ENCODE measurements around the gene DHRS11. TPM values are rescaled to one million over a fixed set of nuclear protein-coding genes. Genes with fewer than 3 reads are reported as not detected.

Gene DHRS11
- 17.2 TPM for polyA plus RNA-seq (2013, experiment 1 of 2)
- polyA plus RNA-seq (2013, experiment 2 of 2): 19.1 TPM

GRCh38 chr17:36591434-36592315 is at the start of gene DHRS11:
Gene DHRS11, plus strand, starts transcription at chr17:36591879. Its CDS starts 131 bp downstream, at chr17:36592010.
- Histone ChIP-seq H3K27me3 (ENCODE audit: insufficient read depth, low read length) (no peaks in the 10 kb centered on the region), H3K36me3 (ENCODE audit: insufficient read depth, low read length) (peaks cover 45% of the 10 kb centered on the region), H3K4me1 (ENCODE audit: insufficient read depth, low read length) (peaks cover 12% of the 10 kb centered on the region), H3K4me3 (ENCODE audit: low read length) (peak within 1 kb of the TSS; percentile 90), H3K9ac (ENCODE audit: low read depth, low read length) (peak within 1 kb of the TSS; percentile 82), H3K27ac (ENCODE audit: low read depth, low read length) (peak within 1 kb of the TSS; percentile 83; the same call in 1 of the 2 replicates), H3K9me3 (ENCODE audit: insufficient read depth, low read depth, low read length) (no peaks in the 10 kb centered on the region)
- WGBS: 5% methylated on average over 87 of the region's 87 CpGs

GRCh38 chr17:36542755-36543154 is 48.9 kb upstream of the DHRS11 start:
- Histone ChIP-seq H3K9me3 (ENCODE audit: insufficient read depth, low read depth, low read length) (no peaks in the 10 kb centered on the region), H3K4me3 (ENCODE audit: low read length) (no peak overlapping the region), H3K27me3 (ENCODE audit: insufficient read depth, low read length) (no peaks in the 10 kb centered on the region), H3K36me3 (ENCODE audit: insufficient read depth, low read length) (peaks cover 9% of the 10 kb centered on the region), H3K9ac (ENCODE audit: low read depth, low read length) (no peak overlapping the region), H3K4me1 (ENCODE audit: insufficient read depth, low read length) (peaks cover 14% of the 10 kb centered on the region), H3K27ac (ENCODE audit: low read depth, low read length) (no peak overlapping the region)
- 95% methylated on average over 15 of the region's 15 CpGs for WGBS

- WGBS: 4% methylated on average over 10 of the region's 10 CpGs
- H3K4me3 ChIP-seq (ENCODE audit: low read length): peak overlapping the region; percentile 97
- H3K9me3 ChIP-seq (ENCODE audit: insufficient read depth, low read depth, low read length): no peaks in the 10 kb centered on the region
- peaks cover 17% of the 10 kb centered on the region for H3K4me1 ChIP-seq (ENCODE audit: insufficient read depth, low read length)
- peak overlapping the region; percentile 98 for H3K27ac ChIP-seq (ENCODE audit: low read depth, low read length)
- H3K27me3 ChIP-seq (ENCODE audit: insufficient read depth, low read length): no peaks in the 10 kb centered on the region
- H3K36me3 ChIP-seq (ENCODE audit: insufficient read depth, low read length): no peaks in the 10 kb centered on the region; the same call in 1 of the 2 replicates
- peak overlapping the region; percentile 95 for H3K9ac ChIP-seq (ENCODE audit: low read depth, low read length)
Observed at GRCh38 chr17:36544044-36544306, 47.7 kb upstream of the DHRS11 start.

- H3K27me3 ChIP-seq (ENCODE audit: insufficient read depth, low read length): no peaks in the 10 kb centered on the region
- WGBS: under 1% methylated on average over 71 of the region's 71 CpGs
- peak within 1 kb of the TSS; percentile 98 for H3K27ac ChIP-seq (ENCODE audit: low read depth, low read length)
- no peaks in the 10 kb centered on the region for H3K9me3 ChIP-seq (ENCODE audit: insufficient read depth, low read depth, low read length)
- peak within 1 kb of the TSS; percentile 97 for H3K4me3 ChIP-seq (ENCODE audit: low read length)
- H3K4me1 ChIP-seq (ENCODE audit: insufficient read depth, low read length): peaks cover 17% of the 10 kb centered on the region
- peak within 1 kb of the TSS; percentile 95 for H3K9ac ChIP-seq (ENCODE audit: low read depth, low read length)
- no peaks in the 10 kb centered on the region; the same call in 1 of the 2 replicates for H3K36me3 ChIP-seq (ENCODE audit: insufficient read depth, low read length)
Observed at GRCh38 chr17:36544307-36545076, 47.2 kb upstream of the DHRS11 start, which contains the start of gene GGNBP2. Gene GGNBP2, plus strand, starts transcription at chr17:36544919. Its CDS starts 806 bp downstream, at chr17:36545725.

GRCh38 chr17:36545077-36545464 is 46.6 kb upstream of the DHRS11 start:
- H3K4me1 ChIP-seq (ENCODE audit: insufficient read depth, low read length): peaks cover 17% of the 10 kb centered on the region
- no peaks in the 10 kb centered on the region; the same call in 1 of the 2 replicates for H3K36me3 ChIP-seq (ENCODE audit: insufficient read depth, low read length)
- peak overlapping the region; percentile 95 for H3K9ac ChIP-seq (ENCODE audit: low read depth, low read length)
- H3K9me3 ChIP-seq (ENCODE audit: insufficient read depth, low read depth, low read length): no peaks in the 10 kb centered on the region
- H3K27me3 ChIP-seq (ENCODE audit: insufficient read depth, low read length): no peaks in the 10 kb centered on the region
- under 1% methylated on average over 30 of the region's 38 CpGs for WGBS
- H3K27ac ChIP-seq (ENCODE audit: low read depth, low read length): peak overlapping the region; percentile 98
- H3K4me3 ChIP-seq (ENCODE audit: low read length): peak overlapping the region; percentile 97

- H3K27me3 ChIP-seq (ENCODE audit: insufficient read depth, low read length): no peaks in the 10 kb centered on the region
- peak overlapping the region; percentile 79 for H3K9ac ChIP-seq (ENCODE audit: low read depth, low read length)
- H3K9me3 ChIP-seq (ENCODE audit: insufficient read depth, low read depth, low read length): no peaks in the 10 kb centered on the region
- 2% methylated on average over 60 of the region's 60 CpGs for WGBS
- H3K36me3 ChIP-seq (ENCODE audit: insufficient read depth, low read length): no peaks in the 10 kb centered on the region; the same call in 1 of the 2 replicates
- peak overlapping the region; percentile 83 for H3K27ac ChIP-seq (ENCODE audit: low read depth, low read length)
- H3K4me1 ChIP-seq (ENCODE audit: insufficient read depth, low read length): peaks cover 17% of the 10 kb centered on the region
- peak overlapping the region; percentile 97 for H3K4me3 ChIP-seq (ENCODE audit: low read length)
Observed at GRCh38 chr17:36545465-36546417, 45.9 kb upstream of the DHRS11 start.

GRCh38 chr17:36546418-36547093 is 45.1 kb upstream of the DHRS11 start:
- no peaks in the 10 kb centered on the region; the same call in 1 of the 2 replicates for H3K36me3 ChIP-seq (ENCODE audit: insufficient read depth, low read length)

GRCh38 chr17:36547776-36548175 is 43.9 kb upstream of the DHRS11 start:
- H3K27me3 ChIP-seq (ENCODE audit: insufficient read depth, low read length): no peaks in the 10 kb centered on the region
- H3K27ac ChIP-seq (ENCODE audit: low read depth, low read length): no peak overlapping the region
- H3K9me3 ChIP-seq (ENCODE audit: insufficient read depth, low read depth, low read length): no peaks in the 10 kb centered on the region
- peaks cover 17% of the 10 kb centered on the region for H3K4me1 ChIP-seq (ENCODE audit: insufficient read depth, low read length)
- H3K9ac ChIP-seq (ENCODE audit: low read depth, low read length): 0 out of 2 replicates have a peak overlapping the region, but pooled peaks have one; percentile 18
- H3K4me3 ChIP-seq (ENCODE audit: low read length): peak overlapping the region; percentile 97; the same call in 1 of the 2 replicates
- H3K36me3 ChIP-seq (ENCODE audit: insufficient read depth, low read length): no peaks in the 10 kb centered on the region; the same call in 1 of the 2 replicates

More at GRCh38 chr17:36546418-36547093, 45.1 kb upstream of the DHRS11 start:
- H3K4me3 ChIP-seq (ENCODE audit: low read length): peak overlapping the region; percentile 97
- H3K4me1 ChIP-seq (ENCODE audit: insufficient read depth, low read length): peaks cover 17% of the 10 kb centered on the region
- WGBS: 49% methylated on average over 7 of the region's 7 CpGs
- H3K27me3 ChIP-seq (ENCODE audit: insufficient read depth, low read length): no peaks in the 10 kb centered on the region
- H3K9me3 ChIP-seq (ENCODE audit: insufficient read depth, low read depth, low read length): no peaks in the 10 kb centered on the region
- H3K9ac ChIP-seq (ENCODE audit: low read depth, low read length): peak overlapping the region; percentile 79
- peak overlapping the region; percentile 83 for H3K27ac ChIP-seq (ENCODE audit: low read depth, low read length)

- H3K4me3 ChIP-seq (ENCODE audit: low read length): no peak overlapping the region
- 98% methylated on average over 8 of the region's 8 CpGs for WGBS
Observed at GRCh38 chr17:36550491-36551417, 40.9 kb upstream of the DHRS11 start.

More at GRCh38 chr17:36550491-36551417, 40.9 kb upstream of the DHRS11 start:
- Histone ChIP-seq H3K36me3 (ENCODE audit: insufficient read depth, low read length) (peaks cover 16% of the 10 kb centered on the region), H3K27me3 (ENCODE audit: insufficient read depth, low read length) (no peaks in the 10 kb centered on the region), H3K4me1 (ENCODE audit: insufficient read depth, low read length) (peaks cover 17% of the 10 kb centered on the region), H3K27ac (ENCODE audit: low read depth, low read length) (no peak overlapping the region), H3K9me3 (ENCODE audit: insufficient read depth, low read depth, low read length) (no peaks in the 10 kb centered on the region), H3K9ac (ENCODE audit: low read depth, low read length) (no peak overlapping the region)
